ENCODE results near the gene LRRK1.

LRRK1 gene

DNA sequence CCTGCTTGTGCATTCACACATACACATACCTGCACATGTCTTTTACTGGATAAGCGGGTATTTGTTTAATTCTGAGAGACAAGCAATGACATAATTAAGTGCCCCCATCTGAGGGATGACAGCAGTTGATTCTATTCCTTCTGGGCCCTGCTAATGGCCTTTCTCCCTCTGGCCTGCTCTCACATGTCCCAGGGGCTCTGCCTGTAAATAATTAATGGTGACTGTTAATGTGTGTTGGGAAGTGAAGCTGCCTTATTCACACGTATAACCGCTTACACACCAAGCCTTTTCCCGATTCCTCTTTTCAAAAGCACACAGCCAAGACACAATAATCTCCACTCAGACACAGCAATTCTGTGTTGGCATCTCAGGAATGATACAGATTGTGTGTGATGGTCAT, 47.8 kb downstream of the LRRK1 start:
- Histone ChIP-seq H3K4me3 (ENCODE audit: low read depth, low read length) (no peak overlapping the region), H3K27me3 (peaks cover 33% of the 10 kb centered on the region), H3K9me3 (no peaks in the 10 kb centered on the region), H3K4me1 (no peaks in the 10 kb centered on the region), H3K36me3 (no peaks in the 10 kb centered on the region)
- no peak for TF ChIP-seq CTCF (IDR thresholded peaks at IDR 0.05; ENCODE audit: low read depth, low read length)
- no peak for DNase-seq

- TF ChIP-seq CTCF (IDR thresholded peaks at IDR 0.05; ENCODE audit: low read depth, low read length) = no peak
- Histone ChIP-seq H3K36me3 (no peaks in the 10 kb centered on the region), H3K4me1 (no peaks in the 10 kb centered on the region), H3K4me3 (ENCODE audit: low read depth, low read length) (no peak overlapping the region), H3K9me3 (no peaks in the 10 kb centered on the region), H3K27me3 (peaks cover 45% of the 10 kb centered on the region)
- DNase-seq = no peak
Observed at GRCh38 chr15:100968050-100968966, 49.2 kb downstream of the LRRK1 start.

DNA sequence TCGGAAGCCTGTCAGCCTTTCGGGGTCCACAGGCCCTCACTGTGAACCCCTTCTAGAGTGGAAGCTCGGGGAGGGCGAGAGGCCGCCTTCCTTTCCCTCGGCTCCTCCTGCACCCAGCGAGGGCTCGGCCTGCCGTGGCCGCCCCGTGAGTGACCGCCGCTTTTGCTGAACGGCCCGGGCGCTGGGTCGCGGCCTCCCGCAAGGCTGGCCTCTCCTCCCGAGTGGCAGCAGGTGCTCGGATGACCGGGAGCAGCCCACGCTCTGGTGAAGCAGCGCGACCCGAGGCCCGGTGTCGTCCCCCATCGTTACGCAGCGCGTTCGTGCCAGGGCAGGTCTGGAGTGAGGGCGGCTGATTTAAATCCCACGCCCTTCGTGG, 53.8 kb downstream of the LRRK1 start:
- H3K27me3 ChIP-seq = peaks cover 65% of the 10 kb centered on the region
- no peak for DNase-seq
- no peaks in the 10 kb centered on the region for H3K4me1 ChIP-seq
- no peaks in the 10 kb centered on the region for H3K36me3 ChIP-seq
- H3K4me3 ChIP-seq (ENCODE audit: low read depth, low read length) = no peak overlapping the region
- TF ChIP-seq CTCF (IDR thresholded peaks at IDR 0.05; ENCODE audit: low read depth, low read length) = no peak
- H3K9me3 ChIP-seq = no peaks in the 10 kb centered on the region

DNA sequence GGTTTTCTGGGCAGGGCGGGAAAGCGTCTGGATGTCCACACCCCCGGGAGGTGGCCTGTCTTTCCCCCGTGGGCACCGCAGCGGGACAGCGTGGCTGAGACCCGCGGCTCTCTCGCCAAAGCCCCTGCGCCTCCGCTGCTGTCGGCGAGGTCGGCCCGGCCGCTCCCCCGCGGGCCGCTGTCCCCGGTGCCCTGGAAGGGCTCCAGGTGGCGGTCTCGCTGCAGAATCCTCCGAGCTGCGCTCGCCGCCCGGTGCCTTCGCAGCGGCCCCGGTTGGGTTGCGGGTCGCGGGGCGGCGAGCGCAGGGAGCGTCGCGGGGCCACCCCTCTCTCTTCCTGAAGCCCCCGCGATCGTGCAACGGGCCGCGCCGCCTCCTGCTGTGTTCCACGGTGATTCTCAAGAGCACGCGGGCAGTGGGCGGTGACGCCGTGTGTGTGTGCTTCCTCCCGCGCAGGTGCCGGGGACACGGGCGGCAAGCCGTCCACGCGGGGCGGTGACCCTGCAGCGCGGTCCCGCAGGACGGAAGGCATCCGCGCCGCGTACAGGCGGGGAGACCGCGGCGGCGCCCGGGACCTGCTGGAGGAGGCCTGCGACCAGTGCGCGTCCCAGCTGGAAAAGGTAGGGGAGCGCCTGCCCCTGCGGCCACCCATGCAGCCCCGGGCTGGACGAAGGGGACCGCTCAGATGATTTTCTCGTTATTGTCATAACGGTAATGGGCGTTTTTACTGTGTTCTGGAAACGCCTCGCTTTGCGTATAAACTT, 54.4 kb downstream of the LRRK1 start:
- no peaks in the 10 kb centered on the region for H3K4me1 ChIP-seq
- TF ChIP-seq CTCF (IDR thresholded peaks at IDR 0.05; ENCODE audit: low read depth, low read length) = no peak
- H3K4me3 ChIP-seq (ENCODE audit: low read depth, low read length) = no peak overlapping the region
- peaks cover 70% of the 10 kb centered on the region for H3K27me3 ChIP-seq
- DNase-seq = peak; percentile 22
- no peaks in the 10 kb centered on the region for H3K9me3 ChIP-seq
- H3K36me3 ChIP-seq = no peaks in the 10 kb centered on the region

DNA sequence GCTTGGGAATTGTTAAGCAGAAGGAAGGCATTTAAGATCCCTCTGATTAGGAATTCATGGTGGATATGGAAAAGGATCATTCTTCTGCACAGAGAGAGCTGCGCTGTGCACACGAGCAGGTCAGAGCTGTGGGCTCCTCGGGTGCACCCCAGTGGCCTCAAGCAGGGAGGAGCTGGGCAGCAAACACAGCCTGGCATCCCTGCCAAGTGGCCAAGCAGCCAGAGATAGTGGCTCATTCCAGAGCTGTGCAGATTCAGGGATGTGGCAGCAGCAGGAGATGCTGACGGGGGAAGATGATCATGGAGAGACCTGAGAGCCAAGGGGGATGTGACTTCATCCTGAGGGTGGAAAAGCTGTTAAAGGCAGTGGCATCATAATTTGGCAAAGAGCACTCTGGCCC, 55.9 kb downstream of the LRRK1 start:
- no peaks in the 10 kb centered on the region for H3K36me3 ChIP-seq
- H3K4me3 ChIP-seq (ENCODE audit: low read depth, low read length) = no peak overlapping the region
- peaks cover 75% of the 10 kb centered on the region for H3K27me3 ChIP-seq
- no peak for DNase-seq
- no peaks in the 10 kb centered on the region for H3K9me3 ChIP-seq
- no peak for TF ChIP-seq CTCF (IDR thresholded peaks at IDR 0.05; ENCODE audit: low read depth, low read length)
- no peaks in the 10 kb centered on the region for H3K4me1 ChIP-seq
